Left cardiac atrium (tissue), 4 donors: ENCODE data around the gene OCIAD1. TPM values are rescaled to one million over a fixed set of nuclear protein-coding genes. Genes with fewer than 3 reads are reported as not detected.
"Not testable (repeated sequence)": the region's sequence is repeated elsewhere in the genome, so short reads cannot be mapped to it uniquely, and the experiment has no call there.

Experiments used
- ATAC-seq, 2 donors: fragments of 200-7000 bp; cut with Tn5 transposase; one replicate each; pipeline ENCODE4 v1.9.1; 2020; ENCODE audit warnings: mild to moderate bottlenecking in 2 of 2, moderate library complexity in 2 of 2
- DNase-seq: peaks from one replicate; pipeline ENCODE4 v3.0.0-alpha.2; 2020
- intact Hi-C, 2 donors: fragments of 100-400 bp; cut with DNase I; formaldehyde crosslinking; loops; one replicate each; pipeline versions ENCODE4 v1.14.1 to v1.15.1; 2022 to 2023
- total RNA-seq, 2 donors: library from RNA; stranded (reverse); fragmentation: NEBNext Ultra II Directional; extraction: Animal tissue kit (Norgen Biotek cat#: 25700); gene quantifications; one replicate each; pipeline ENCODE4 v1.2.1, GENCODE V29; 2021
- donor health status: DM: no; HTN: yes; CAD: no.
- donor health status: DM: no; HTN: yes; CAD: no; lungs with severe emphysema.
- donor health status: DM: yes; HTN: yes; CAD: no.
- donor health status: Dilated cardiomyopathy.

Gene OCIAD1
- total RNA-seq, 2 donors from 2014 or later: 128 to 149 TPM

DNA sequence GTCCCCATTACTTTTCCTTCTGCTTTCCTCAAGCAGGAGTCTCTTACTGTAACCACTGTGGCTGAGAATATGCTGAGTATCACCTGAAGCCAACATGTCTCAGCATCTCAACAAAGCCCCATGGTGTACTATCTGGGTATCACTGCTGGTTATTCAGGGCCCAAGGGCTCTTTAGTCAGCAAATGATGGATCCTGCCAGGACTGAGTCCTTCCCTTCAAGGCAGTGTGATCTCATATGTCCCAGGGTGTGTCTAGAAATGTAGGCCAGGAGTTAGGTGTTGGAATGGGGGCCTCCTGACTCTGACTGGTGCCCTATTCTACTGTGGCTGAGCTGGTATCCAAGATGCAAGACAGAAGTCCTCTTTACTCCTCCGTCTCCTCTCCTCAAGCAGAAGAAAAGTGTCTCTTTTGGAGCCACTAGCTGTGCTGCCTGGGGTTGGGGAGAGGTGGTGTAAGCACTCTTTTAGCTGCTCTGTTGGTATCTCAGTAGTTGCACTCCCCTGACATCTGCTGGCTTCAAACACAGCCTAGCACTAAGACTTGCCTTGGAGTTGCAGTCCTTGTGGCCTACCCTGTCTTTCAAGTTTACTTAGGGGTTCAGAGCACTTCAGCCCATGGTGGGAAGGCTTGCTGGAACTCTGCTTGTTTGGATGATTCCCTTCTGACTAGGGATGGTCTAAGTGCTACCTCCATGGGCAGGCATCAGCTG lies 47.1 kb downstream of the OCIAD1 start:
- ATAC-seq: no peak
- DNase-seq: no peak
- intact Hi-C loops: no loop called here

DNA sequence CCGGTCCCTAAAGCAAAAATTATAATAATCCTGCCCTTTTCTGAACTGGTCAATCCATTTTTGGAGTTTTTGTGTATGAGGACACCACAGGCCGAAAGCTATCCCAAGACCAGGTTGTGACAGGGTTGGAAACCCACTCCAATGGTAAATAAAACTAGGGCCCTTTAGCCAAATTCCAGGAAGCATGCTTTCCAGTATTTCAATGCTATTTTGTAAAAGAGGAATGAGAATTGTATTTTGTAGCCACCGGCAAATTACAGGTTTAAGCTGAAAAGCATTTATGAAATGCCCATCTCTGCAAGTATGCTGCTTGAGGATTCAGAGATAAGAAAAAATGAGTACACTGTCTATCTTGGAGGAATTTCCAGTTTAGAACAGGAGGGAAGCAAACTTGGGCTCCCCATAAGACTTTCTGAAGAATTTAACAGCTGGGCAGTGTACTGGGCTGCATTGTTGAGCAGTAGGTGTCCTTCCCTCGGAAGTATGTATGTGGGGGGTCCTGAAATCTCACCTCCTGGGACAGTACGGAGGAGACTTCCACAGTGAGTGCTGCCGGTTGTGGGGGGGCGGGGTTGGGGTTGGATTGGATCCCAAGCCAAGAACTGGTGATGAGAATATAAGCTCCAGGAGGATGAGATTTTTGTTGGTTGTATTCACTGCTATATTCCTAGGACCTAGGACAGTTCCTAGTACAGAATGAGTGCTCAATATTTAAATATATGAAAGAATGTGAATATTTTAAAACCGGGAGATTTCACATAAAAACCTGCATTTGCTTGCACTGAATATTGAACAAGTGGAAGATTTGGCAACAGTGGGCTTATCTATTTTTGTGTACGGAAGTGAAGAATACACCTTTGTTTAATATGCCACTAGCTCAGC lies 48.9 kb downstream of the OCIAD1 start:
- DNase-seq (no peak), ATAC-seq (no peak)
- intact Hi-C loops: no loop called here

DNA sequence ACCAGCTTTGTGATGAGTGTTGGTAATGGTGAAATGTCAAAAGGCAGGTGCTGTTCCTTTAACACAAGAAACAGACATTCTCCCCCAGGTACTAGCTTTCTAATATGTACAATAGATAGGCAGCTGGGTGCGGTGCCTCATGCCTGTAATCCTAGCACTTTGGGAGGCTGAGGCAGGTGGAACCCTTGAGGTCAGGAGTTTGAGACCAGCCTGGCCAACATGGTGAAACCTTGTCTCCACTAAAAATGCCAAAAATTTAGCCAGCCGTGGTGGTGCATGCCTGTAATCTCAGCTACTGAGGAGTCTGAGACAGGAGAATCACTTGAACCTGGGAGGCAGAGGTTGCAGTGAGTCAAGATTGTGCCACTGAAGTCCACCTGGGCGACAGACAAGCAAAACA lies 50.8 kb downstream of the OCIAD1 start:
- ATAC-seq, intact Hi-C loops, DNase-seq: not testable (repeated sequence)

DNA sequence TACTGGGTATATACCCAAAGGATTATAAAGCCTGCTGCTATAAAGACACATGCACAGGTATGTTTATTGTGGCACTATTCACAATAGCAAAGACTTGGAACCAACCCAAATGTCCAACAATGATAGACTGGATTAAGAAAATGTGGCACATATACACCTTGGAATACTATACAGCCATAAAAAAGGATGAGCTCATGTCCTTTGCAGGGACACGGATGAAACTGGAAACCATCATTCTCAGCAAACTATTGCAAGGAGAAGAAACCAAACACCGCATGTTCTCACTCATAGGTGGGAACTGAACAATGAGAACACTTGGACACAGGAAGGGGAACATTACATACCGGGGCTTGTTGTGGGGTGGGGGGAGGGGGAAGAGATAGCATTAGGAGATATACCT lies 58.9 kb downstream of the OCIAD1 start:
- intact Hi-C loops, ATAC-seq: not testable (repeated sequence)

DNA sequence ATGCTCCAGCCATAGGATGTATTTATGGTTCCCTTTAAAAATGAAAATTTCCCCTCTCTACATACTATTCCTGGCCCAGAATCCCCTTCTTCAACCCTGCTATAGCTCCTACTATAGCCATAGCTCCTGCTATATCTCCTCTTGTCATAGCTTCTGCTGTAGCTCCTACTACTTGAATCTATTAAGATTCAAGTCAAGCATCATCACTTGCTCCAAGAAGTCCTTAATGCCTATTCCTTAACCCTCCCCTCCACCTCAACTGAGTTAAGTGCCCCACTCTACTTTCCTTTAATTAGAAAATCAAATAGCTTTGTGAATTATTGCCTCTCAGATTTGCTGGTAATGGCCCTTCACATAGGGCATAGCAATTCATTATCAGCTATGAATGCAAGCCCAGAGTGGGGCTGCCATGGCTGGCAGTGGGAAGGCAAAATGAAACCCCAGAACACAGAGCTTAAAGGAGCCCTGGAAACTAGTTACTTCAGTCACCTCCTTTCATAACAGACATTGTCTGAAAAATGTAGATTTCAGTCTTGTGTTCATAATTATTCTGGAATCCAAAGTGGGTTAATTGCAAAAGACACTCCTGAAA lies 60.2 kb downstream of the OCIAD1 start:
- DNase-seq: no peak
- ATAC-seq: no peak
- intact Hi-C loops: no loop called here

More for the DNA sequence above, 58.9 kb downstream of the OCIAD1 start:
- not testable (repeated sequence) for DNase-seq

DNA sequence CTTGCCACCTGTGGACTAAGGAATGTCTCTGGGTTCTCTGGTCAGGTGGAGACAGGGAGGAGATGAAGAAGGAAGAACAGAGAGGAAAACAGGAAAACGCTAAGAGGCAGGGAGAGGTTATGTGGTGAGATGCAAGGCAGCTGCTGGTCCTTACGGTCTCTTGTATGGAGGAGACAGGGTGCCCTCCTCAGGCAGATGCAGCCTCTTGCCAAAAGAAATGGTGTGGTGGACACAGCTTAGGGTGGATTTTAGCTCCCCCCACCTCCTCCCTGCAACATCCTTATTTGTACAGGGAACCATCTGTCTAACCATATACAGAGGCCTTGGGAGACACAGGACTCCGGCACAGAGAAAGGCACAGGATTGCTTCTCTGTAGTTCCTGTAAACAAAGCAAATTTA lies 66.0 kb downstream of the OCIAD1 start:
- intact Hi-C loops: no loop called here
- ATAC-seq: no peak
- DNase-seq: no peak

DNA sequence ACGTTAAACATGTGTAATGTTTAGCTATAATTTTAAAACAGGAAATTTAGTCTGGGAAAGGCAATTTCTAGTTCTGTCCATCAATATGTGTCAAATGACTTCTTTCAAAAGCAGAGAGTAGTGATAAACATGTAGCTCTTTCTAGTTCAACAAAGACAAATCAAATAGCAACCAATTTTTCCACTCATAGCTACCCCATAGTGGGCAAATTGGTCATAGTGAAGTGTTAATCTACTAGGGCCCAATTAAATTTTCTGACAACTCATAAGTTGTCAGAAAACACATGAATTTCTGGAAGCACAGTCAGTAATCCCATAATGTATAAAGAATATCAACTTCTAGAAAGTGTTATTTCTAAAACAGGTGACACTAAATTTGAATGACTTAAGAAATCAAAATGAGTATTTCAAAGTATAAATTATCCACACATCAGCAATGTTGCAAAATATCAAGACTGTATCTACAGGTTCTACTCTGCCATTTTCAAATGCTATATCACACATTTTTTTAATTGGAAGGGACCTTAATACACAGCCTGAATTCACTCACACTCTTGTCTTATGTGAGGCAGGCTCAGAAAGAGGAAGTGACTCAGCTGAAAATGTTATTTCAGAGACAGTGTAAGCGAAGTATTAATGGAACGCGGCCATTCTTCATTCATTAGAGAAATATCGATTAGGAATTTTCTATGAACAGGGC lies 68.0 kb downstream of the OCIAD1 start:
- ATAC-seq: no peak
- no peak for DNase-seq
- intact Hi-C loops: no loop called here

DNA sequence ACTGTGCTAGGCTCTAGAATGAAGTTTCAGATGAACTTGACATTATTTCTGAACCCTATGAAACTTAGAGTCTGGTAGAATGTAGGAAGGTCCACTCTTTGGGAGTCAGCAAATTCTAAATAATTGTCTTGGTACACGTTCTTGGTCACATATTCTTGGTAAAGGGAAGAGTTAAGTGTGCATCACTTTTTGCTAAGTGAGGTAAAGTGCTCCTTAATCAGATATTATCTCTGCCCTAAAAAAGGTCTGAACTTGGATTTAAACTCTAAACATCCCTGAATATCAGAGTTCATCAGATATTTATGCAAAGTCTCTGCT lies 68.5 kb downstream of the OCIAD1 start:
- ATAC-seq (no peak), DNase-seq (no peak)
- intact Hi-C loops: no loop called here

DNA sequence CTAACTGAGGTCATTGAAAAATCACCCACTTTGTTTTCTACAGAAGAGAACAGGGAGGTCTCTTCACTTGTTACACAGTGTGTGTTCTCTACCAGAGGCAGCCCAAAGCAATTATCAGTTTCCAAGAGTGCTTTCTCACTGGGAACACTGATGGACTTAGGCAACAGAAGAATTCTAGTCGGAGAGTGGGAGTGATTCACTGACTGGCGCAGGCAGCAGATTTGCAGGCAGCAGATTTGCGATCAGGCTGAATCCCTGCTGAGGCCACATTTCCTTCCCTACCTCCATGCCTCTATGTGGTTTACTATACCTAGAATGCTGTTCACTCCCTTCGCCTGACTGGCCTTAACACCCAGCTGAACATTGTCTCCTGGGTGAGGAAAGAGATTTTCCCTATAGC lies 69.1 kb downstream of the OCIAD1 start:
- intact Hi-C loops: no loop called here
- ATAC-seq (peak in 1 of 2 donors; percentile 71), DNase-seq (no peak)

DNA sequence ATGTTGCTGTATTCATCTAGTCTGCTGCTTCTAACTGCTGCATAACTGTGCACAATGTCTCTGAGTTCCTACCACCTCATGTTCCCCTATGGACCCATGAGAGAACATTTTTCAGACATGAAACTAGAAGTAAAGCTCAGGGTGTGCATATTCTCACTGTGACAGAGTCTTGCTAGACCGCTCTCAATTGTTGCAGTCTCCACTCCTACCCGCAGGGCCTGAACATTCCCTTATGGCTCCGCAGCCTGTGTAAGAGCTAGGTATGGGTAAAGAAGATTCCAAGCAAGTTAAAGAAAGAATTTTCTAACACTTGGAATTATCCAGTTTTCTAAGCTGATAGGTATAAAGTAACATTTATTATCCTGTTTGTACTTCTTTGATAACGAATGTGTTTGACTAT lies 70.3 kb downstream of the OCIAD1 start:
- DNase-seq: no peak
- intact Hi-C loops: no loop called here
- ATAC-seq: no peak

DNA sequence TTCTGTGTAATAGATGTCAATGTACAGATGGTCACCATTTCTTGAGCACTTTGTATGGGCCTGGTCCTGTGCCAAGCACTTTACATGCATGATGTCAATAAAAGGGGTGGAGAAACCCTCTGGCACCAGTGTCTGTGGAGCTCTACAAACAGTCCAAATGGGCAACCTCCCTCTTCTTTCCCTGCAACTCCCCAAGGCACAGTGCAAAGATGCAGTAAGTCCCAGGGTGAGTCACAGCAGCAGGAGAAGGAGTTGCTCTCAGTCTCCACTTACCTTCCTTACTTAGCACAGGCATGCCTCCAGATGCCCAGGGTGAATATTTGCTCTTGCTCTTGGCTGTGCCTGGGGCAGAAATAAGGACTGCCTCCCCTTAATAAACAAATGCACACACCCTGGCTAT lies 71.4 kb downstream of the OCIAD1 start:
- intact Hi-C loops: no loop called here

DNA sequence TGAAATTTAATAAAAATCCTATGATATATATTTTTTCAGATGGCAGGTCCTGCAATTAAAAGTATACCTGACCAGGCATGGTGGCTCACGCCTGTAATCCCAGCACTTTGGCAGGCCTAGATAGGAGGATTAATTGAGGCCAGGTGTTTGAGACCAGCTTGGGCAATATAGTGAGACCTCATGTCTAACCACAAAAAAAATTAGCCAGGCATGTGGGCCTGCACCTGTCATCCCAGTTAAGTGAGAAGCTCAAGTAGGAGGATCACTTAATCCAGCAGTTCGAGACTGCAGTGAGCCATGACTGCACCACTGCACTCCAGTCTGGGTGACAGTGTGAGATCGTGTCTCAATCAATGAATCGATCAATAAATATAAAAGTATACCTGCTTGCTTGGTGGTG lies 73.2 kb downstream of the OCIAD1 start:
- DNase-seq (no peak), ATAC-seq (no peak)
- intact Hi-C loops: no loop called here

More for the DNA sequence above, 71.4 kb downstream of the OCIAD1 start:
- DNase-seq: no peak
- no peak for ATAC-seq

DNA sequence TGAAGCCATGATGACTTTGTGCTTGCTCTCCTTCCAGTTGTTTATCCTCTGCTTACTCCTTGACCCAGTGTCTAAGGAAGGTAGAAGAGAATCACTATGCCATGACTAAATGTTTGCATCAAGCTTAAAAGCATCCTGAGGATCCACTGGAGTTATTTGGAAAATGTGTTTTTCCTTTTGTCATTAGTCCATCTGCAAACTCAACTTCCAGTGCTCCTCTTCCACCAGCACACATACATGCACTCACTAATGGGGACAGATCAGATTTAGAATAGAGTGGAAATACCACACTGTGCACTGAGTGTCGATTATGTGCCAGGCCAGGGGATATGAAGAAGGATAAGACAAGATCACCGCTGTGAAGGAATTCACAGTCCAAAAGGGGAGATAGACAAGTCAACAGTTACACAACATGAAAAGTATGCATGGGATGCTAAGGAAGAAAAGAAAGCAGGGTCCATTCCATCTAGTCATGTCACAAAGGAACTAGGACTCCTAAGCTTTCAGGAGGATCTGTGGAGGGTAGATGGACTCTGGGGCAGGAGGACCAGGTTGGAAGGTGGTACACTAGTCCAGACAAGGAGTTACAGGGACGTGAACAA lies 73.8 kb downstream of the OCIAD1 start:
- intact Hi-C loops: no loop called here
- DNase-seq (no peak), ATAC-seq (no peak)

DNA sequence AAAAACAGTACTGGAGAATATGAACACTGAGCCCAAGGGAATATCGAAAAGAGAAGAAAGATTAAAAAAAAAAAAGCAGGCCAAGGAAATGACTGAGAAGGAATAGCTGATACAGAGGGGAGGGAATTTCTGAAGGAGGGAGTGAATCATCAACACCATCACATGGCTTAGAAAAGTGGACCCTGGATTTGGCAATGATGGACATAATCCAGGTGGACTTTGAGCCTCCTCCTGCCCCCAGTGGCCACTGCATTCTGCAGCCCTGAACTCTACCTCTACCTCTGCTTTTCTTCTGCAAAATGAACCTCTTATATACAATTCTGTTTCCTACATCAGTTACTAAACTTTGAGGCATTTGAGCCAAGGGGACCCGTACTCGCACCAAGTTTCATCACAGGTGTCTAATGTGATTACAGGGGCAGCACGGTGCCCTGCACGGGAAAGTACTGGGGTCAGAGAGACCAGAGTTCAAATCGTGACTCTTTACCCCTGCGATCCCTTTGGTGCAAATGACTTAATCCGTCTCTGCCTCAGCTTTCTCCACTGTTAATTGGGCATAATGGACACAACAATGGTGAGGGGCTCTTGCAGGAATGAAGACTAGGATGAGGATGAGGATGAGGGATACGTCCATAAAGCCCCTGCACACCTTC lies 74.6 kb downstream of the OCIAD1 start:
- no peak for DNase-seq
- ATAC-seq: peak in 1 of 2 donors; percentile 15
- intact Hi-C loops: no loop called here

DNA sequence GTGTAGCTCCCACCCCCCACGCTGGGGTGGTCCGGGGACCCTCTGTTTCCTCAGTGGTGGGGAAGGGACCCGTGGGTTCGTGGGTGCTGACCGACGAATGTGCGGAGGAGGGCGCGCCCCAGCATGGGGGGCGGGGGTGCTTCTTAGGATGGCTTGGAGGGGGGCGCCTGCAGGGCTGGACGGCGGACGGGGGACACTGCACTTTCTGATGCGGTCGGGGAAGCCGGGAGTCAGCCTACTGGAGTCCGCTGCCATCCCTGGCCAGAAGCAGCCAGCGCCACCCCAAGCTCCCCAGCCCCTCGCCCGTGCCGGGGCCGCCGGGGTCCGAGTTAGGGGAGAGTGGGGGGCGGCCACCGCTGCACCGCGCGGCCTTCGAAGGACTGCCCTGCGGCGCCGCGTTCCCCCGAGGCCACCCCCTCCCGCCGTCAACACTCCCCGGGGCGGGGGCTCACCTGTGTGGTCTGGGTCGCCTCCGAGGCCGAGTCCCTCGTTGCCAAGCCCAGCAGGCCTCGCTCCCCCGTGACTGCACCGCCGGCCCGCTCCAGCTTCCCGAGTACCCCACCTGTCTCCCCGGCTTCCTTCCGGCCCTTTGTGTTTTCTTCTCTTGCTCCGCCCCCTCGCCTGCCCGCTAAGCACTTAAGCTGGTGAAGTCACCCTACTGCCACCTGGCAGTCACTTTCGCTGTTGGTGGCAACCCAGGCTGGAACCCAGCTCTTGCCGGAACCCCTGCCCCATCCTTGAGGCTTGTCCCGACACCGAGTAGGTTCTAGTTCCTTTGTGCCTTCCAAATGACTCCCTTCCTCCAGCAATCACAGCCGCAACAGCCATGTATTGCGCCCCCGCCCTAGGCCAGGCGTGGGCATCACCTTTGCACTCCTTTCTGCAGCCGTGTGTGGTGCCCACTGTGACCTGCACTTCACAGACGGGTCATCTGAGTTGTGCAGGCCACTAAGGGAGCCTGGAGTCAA lies 75.6 kb downstream of the OCIAD1 start, which contains the start of gene OCIAD2:
Gene OCIAD2 (minus strand): TSS at position 569 of the 968 bp plus-strand sequence. CDS start 2,225 bp downstream, outside the sequence.
- ATAC-seq: peak; percentile 68 to 81
- peak; percentile 70 for DNase-seq
- intact Hi-C loops: no loop called here

DNA sequence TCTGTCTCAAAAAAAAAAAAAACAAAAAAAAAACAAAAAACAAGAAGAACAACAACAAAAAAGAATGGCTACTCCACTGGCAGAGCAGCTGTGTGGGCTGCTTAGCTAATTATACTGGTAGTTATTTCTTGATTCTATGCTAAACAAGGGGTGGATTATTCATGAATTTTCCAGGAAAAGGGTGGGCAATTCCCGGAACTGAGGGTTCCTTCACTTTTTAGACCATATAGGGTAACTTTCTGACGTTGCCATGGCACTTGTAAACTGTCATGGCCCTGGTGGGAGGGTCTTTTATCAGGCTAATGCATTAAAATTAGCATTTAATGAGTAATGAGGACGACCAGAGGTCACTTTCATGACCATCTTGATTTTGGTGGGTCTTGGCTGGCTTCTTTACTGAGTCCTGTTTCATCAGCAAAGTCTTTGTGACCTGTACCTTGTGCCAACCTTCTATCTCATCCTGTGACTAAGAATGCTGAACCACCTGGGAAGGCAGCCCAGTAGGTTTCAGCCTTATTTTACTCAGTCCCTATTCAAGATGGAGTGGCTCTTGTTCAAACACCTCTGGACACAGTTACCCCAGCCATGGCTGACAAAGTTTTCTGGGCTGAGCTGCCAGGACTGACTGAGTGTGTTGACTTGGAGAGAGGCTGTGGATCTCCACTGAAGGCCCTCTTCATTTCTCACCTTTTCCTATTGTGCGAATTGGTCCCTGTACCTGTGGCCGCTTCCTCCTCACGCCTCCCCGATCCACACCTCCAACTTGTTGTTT lies 77.0 kb downstream of the OCIAD1 start:
- DNase-seq (no peak), ATAC-seq (no peak)
- intact Hi-C loops: no loop called here

DNA sequence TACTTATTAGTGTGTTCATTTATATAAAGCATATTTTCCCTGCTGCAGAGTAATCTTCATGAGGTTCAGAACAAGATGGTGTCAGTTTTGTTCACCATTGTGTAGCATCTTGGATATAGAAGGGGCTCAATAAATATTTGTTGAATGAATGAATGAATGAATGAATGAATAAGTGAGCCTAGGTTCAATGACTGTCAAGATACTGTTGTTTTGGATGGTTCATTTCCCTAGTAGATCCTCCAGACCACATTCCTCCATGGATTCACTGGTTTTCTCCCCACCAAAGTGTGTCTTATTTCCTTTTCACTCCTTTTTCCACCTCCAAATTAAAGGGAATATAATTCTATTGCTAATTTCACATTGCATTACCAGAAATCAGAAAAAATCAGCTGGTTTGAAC lies 77.8 kb downstream of the OCIAD1 start:
- ATAC-seq: no peak

More for the DNA sequence above, 77.8 kb downstream of the OCIAD1 start:
- intact Hi-C loops: no loop called here
- no peak for DNase-seq
